ENCODE measurements around the gene TMEM150B.

GRCh38 chr19:55345818-55346724, 20.9 kb upstream of the TMEM150B start:
- TF ChIP-seq CTCF (conservative IDR thresholded peaks at IDR 0.05; ENCODE audit: low read depth, low read length) (no peak), NFE2L2 (IDR thresholded peaks at IDR 0.05; ENCODE audit: low read depth, low read length) (no peak), POLR2A (IDR thresholded peaks at IDR 0.05; ENCODE audit: low read depth, low read length) (no peak), SMC3 (IDR thresholded peaks at IDR 0.05; ENCODE audit: low read depth, low read length) (no peak), RCOR1 (IDR thresholded peaks at IDR 0.05; ENCODE audit: insufficient replicate concordance, low read length) (no peak), RAD21 (IDR thresholded peaks at IDR 0.05; ENCODE audit: low read length) (no peak), CEBPB (IDR thresholded peaks at IDR 0.05; ENCODE audit: low read depth, low read length) (no peak), USF2 (IDR thresholded peaks at IDR 0.05; ENCODE audit: low read depth, low read length) (no peak)

All from IMR-90 (cell line).